ENCODE data around the gene LRRC17. TPM values are rescaled to one million over a fixed set of nuclear protein-coding genes. Genes with fewer than 3 reads are reported as not detected.

Gene LRRC17
- total RNA-seq, 1 experiment from 2014 or later = 0.39 TPM

DNA sequence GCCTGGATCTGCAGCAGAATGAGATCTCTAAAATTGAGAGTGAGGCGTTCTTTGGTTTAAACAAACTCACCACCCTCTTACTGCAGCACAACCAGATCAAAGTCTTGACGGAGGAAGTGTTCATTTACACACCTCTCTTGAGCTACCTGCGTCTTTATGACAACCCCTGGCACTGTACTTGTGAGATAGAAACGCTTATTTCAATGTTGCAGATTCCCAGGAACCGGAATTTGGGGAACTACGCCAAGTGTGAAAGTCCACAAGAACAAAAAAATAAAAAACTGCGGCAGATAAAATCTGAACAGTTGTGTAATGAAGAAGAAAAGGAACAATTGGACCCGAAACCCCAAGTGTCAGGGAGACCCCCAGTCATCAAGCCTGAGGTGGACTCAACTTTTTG, 21.4 kb downstream of the LRRC17 start:
- TF ChIP-seq, protein P1, sequence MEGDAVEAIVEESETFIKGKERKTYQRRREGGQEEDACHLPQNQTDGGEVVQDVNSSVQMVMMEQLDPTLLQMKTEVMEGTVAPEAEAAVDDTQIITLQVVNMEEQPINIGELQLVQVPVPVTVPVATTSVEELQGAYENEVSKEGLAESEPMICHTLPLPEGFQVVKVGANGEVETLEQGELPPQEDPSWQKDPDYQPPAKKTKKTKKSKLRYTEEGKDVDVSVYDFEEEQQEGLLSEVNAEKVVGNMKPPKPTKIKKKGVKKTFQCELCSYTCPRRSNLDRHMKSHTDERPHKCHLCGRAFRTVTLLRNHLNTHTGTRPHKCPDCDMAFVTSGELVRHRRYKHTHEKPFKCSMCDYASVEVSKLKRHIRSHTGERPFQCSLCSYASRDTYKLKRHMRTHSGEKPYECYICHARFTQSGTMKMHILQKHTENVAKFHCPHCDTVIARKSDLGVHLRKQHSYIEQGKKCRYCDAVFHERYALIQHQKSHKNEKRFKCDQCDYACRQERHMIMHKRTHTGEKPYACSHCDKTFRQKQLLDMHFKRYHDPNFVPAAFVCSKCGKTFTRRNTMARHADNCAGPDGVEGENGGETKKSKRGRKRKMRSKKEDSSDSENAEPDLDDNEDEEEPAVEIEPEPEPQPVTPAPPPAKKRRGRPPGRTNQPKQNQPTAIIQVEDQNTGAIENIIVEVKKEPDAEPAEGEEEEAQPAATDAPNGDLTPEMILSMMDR (IDR thresholded peaks at IDR 0.05; ENCODE audit: insufficient read depth in 1 of 2, low read depth in 1 of 2, low read length in 1 of 2, severe bottlenecking in 1 of 2, unreplicated experiment in 1 of 2) = no peak
- H3K9me3 ChIP-seq = no peaks in the 10 kb centered on the region
- no peak for DNase-seq
- no TSS peak for BruUV-seq (replicated peaks)
- Mint-ChIP-seq H3K9me3 (ENCODE audit: unreplicated experiment) (no peaks in the 10 kb centered on the region), H3K4me1 (ENCODE audit: low read depth, unreplicated experiment) (no peaks in the 10 kb centered on the region), H3K4me3 (ENCODE audit: unreplicated experiment) (no peak overlapping the region), H3K36me3 (ENCODE audit: insufficient read depth, unreplicated experiment) (no peaks in the 10 kb centered on the region), H3K27me3 (ENCODE audit: insufficient read depth, unreplicated experiment) (no peaks in the 10 kb centered on the region), H3K27ac (ENCODE audit: unreplicated experiment) (no peak overlapping the region)
- no peak overlapping the region for H3K4me3 ChIP-seq (ENCODE audit: low read depth, low read length)
- no peaks in the 10 kb centered on the region for H3K4me1 ChIP-seq
- H3K36me3 ChIP-seq (ENCODE audit: control insufficient read depth, insufficient read depth, low read length) = no peaks in the 10 kb centered on the region
- CTCF ChIA-PET = no interaction called here
- POLR2A ChIA-PET = no interaction called here
- intact Hi-C loops (cut with micrococcal nuclease; ENCODE audit: unreplicated experiment) = no loop called here
- H3K27me3 ChIP-seq (replicated peaks; ENCODE audit: control insufficient read depth, insufficient read depth, low read length) = no peaks in the 10 kb centered on the region

DNA sequence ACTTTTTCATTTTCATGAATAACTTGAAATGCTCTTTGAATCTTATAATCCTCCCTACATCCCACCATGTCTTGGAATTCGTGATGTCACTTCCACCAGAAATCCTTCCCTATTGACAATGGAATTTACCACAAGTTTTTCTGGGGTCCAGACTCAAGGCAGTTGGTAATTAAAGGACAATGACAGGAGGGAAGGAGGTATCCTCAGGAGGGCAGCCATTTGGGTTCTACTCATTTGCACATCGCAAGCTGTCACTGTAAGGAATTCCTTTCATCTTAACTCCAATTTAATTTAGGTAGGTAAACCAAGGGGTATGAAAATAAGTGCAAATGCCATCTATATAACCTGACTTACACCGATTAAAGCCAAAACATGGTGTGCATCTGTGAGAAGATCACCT, 21.9 kb downstream of the LRRC17 start:
- Mint-ChIP-seq H3K27ac (ENCODE audit: unreplicated experiment) (no peak overlapping the region), H3K9me3 (ENCODE audit: unreplicated experiment) (no peaks in the 10 kb centered on the region), H3K36me3 (ENCODE audit: insufficient read depth, unreplicated experiment) (no peaks in the 10 kb centered on the region), H3K27me3 (ENCODE audit: insufficient read depth, unreplicated experiment) (no peaks in the 10 kb centered on the region), H3K4me1 (ENCODE audit: low read depth, unreplicated experiment) (no peaks in the 10 kb centered on the region), H3K4me3 (ENCODE audit: unreplicated experiment) (no peak overlapping the region)
- H3K36me3 ChIP-seq (ENCODE audit: control insufficient read depth, insufficient read depth, low read length) = no peaks in the 10 kb centered on the region
- TF ChIP-seq, protein P1 (IDR thresholded peaks at IDR 0.05; ENCODE audit: insufficient read depth in 1 of 2, low read depth in 1 of 2, low read length in 1 of 2, severe bottlenecking in 1 of 2, unreplicated experiment in 1 of 2) = no peak
- H3K4me3 ChIP-seq (ENCODE audit: low read depth, low read length) = no peak overlapping the region
- intact Hi-C loops (cut with micrococcal nuclease; ENCODE audit: unreplicated experiment) = no loop called here
- BruUV-seq (replicated peaks) = no TSS peak
- no peak for DNase-seq
- H3K4me1 ChIP-seq = no peaks in the 10 kb centered on the region
- POLR2A ChIA-PET = no interaction called here
- CTCF ChIA-PET = no interaction called here
- H3K27me3 ChIP-seq (replicated peaks; ENCODE audit: control insufficient read depth, insufficient read depth, low read length) = no peaks in the 10 kb centered on the region
- no peaks in the 10 kb centered on the region for H3K9me3 ChIP-seq

DNA sequence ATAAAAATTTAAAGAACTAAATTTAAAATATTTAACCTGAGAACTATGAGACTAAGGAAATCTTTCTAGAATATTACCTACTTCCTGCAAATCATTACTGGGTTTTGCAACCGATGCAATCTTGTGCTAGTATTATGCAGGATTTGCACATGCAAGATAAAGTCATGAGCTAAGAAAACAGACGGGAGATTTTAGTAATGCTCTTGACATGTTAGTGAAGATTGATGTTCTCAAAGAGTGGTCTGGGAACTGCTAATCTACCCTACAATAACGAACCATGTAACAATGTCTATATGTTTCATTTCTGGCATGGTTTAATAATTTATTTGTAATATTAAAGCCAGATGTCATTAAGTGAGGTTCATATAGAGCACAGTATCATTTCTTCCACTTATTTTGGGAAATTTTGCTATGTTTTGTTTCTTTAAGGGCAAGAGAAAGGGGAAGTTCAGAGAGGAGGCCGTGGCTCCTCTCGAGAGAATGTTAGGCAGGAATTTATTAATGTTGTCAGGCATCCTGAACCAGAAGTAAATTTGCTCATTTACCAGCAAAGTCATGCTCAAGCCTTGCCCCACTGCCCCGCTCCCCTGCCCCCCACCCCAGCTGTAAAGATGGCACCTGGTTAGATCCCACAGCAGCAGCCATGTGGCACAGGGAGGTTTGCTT, 22.8 kb downstream of the LRRC17 start:
- no peaks in the 10 kb centered on the region for H3K36me3 ChIP-seq (ENCODE audit: control insufficient read depth, insufficient read depth, low read length)
- TF ChIP-seq, protein P1 (IDR thresholded peaks at IDR 0.05; ENCODE audit: insufficient read depth in 1 of 2, low read depth in 1 of 2, low read length in 1 of 2, severe bottlenecking in 1 of 2, unreplicated experiment in 1 of 2) = no peak
- H3K27me3 ChIP-seq (replicated peaks; ENCODE audit: control insufficient read depth, insufficient read depth, low read length) = no peaks in the 10 kb centered on the region
- Mint-ChIP-seq H3K4me1 (ENCODE audit: low read depth, unreplicated experiment) (no peaks in the 10 kb centered on the region), H3K27ac (ENCODE audit: unreplicated experiment) (no peak overlapping the region), H3K4me3 (ENCODE audit: unreplicated experiment) (no peak overlapping the region), H3K27me3 (ENCODE audit: insufficient read depth, unreplicated experiment) (no peaks in the 10 kb centered on the region), H3K36me3 (ENCODE audit: insufficient read depth, unreplicated experiment) (no peaks in the 10 kb centered on the region), H3K9me3 (ENCODE audit: unreplicated experiment) (no peaks in the 10 kb centered on the region)
- ChIA-PET CTCF (no interaction called here), POLR2A (no interaction called here)
- H3K9me3 ChIP-seq = no peaks in the 10 kb centered on the region
- DNase-seq = no peak
- BruUV-seq (replicated peaks) = no TSS peak
- intact Hi-C loops (cut with micrococcal nuclease; ENCODE audit: unreplicated experiment) = no loop called here
- H3K4me3 ChIP-seq (ENCODE audit: low read depth, low read length) = no peak overlapping the region
- no peaks in the 10 kb centered on the region for H3K4me1 ChIP-seq

Measured in Caco-2 (cell line).